Eye (tissue), 1 donor: Measurements from ENCODE around the gene PPIP5K2.
"Not testable (repeated sequence)": the region's sequence is repeated elsewhere in the genome, so short reads cannot be mapped to it uniquely, and the experiment has no call there.

ENCODE experiments used
- DNase-seq: peaks from one replicate; pipeline ENCODE4 v3.0.0-alpha.2; 2015

PPIP5K2 gene

GRCh38 chr5:103209065-103209464 is 89.0 kb downstream of the PPIP5K2 start:
- peak; percentile 10 for DNase-seq

DNA sequence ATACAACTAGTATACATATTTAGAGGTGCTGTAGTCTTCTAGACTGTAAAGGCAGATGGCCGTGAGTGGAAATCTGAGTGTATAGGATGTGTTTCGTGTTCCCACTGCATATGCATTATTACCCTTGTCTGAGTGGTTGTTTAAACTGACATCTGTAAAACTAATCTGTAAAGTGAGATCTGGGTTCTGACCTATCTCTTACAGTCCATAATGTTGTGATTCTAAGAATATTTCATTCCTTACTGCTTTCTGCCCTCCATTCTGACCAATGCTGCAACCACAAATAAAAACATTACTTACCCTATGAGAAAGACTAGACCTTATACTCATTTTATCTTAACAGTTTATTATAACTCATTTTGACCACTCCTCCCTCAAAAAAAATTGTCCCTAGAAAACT is 90.9 kb downstream of the PPIP5K2 start:
- DNase-seq, result no peak

DNA sequence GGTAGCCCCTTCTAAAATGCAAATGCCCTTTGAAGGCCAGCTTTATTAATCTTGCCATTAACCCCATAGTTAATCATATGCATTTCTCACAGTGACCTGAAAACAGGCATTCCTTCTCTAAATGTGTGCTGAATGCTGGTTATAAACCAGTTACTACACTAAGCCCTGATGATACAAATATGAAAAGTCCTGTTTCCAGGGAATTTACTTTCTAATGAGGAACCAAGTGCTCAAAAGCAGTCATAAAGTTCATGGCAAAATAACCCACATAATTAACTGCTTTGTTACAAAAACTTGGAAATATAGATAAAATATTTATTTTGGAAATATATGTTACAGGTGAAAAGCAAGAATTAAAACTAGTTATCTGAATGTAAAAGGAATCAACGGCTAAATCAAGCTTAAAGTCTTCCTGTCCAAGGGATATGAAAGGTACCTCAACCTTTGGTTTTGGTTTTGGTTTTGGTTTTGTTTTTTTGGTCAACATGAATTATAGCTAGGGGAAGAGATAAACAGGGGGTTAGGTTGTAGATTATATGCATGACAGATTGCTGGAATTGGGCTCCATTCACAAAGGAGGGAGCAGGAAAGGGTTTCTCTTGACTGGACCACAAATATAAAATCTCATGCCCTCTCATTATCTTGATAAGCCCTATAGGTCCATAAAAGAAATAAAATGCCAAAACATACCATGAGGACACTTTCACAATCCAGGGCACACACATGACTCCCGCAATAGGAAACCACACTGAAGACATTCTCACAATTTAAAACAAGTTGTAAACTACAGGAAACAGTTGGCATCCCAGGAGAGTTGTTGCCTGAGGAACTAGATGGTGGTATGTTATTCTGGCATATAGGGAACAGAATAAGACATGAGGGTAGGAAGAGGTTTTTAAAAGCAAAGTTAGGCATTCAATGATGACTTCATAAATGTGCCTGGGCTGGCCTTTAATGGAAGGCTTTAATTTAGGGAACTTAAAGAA is 91.8 kb downstream of the PPIP5K2 start:
- DNase-seq, result no peak

DNA sequence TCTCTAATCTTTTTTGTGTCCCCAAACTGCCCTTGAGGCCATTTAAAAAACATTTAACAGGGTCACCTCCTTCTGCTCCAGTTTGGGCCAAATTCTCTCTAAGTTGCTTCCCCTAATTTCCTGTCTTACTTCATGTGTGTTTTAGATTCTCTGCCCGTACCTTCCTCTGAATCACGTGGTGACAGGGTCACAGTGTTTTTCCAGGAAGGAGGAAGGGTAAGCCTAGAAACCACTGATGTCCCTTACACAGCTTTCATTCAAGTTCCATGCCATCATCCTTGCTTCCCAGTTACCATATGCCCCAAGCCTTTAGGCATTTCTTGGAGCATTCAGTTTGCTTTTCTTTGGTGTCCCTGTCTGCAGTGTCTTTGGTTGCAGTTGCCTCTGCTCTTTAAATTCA is 96.0 kb downstream of the PPIP5K2 start:
- no peak for DNase-seq

DNA sequence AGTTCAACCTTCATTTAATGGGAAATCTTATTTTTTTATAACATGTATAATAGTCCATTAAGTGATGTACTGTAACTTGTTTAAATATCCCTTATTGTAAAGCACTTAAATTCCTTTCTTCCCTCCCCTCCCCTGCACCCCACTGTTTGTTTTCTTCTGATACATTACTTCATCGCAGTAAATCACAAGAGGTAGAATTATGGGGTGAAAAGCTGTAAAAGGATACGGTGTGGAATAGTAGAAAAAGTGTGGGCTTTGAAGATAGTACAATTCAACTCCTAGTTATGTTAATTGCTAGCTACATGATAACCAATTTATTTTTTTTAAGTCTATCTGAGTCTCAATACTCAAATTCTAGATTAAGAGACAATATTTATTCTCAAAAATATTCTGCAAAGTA is 96.6 kb downstream of the PPIP5K2 start:
- DNase-seq, result no peak

GRCh38 chr5:103217101-103217500 is 97.0 kb downstream of the PPIP5K2 start:
- DNase-seq, result no peak

DNA sequence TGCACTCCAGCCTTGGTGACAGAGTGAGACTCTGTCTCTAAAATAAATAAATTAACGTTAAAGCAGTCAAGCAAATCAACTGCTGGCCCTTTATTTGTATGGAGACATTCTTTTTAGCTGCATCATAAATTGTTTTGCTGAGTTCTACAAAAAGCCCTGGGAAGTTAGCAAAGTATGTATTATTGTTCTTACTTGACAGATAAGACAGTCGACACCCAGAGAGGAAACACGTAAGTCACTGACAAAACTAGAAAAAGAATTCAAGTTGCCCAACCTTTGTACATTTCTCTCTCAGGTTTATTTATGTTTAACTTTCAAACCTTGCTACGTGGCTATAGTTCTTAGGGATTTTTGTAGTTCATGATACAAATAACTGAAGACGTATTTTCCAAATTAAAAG is 98.1 kb downstream of the PPIP5K2 start:
- DNase-seq, result no peak

DNA sequence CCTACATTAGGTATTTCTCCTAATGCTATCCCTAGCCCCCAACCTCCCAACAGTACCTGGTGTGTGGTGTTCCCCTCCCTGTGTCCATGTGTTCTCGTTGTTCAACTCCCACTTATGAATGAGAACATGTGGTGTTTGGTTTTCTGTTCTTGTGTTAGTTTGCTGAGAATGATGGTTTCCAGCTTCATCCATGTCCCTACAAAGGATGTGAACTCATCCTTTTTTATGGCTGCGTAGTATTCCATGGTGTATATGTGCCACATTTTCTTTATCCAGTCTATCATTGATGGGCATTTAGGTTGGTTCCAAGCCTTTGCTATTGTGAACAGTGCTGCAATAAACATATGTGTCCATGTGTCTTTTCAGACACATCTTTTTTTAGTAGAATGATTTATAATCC is 99.0 kb downstream of the PPIP5K2 start:
- not testable (repeated sequence) for DNase-seq

DNA sequence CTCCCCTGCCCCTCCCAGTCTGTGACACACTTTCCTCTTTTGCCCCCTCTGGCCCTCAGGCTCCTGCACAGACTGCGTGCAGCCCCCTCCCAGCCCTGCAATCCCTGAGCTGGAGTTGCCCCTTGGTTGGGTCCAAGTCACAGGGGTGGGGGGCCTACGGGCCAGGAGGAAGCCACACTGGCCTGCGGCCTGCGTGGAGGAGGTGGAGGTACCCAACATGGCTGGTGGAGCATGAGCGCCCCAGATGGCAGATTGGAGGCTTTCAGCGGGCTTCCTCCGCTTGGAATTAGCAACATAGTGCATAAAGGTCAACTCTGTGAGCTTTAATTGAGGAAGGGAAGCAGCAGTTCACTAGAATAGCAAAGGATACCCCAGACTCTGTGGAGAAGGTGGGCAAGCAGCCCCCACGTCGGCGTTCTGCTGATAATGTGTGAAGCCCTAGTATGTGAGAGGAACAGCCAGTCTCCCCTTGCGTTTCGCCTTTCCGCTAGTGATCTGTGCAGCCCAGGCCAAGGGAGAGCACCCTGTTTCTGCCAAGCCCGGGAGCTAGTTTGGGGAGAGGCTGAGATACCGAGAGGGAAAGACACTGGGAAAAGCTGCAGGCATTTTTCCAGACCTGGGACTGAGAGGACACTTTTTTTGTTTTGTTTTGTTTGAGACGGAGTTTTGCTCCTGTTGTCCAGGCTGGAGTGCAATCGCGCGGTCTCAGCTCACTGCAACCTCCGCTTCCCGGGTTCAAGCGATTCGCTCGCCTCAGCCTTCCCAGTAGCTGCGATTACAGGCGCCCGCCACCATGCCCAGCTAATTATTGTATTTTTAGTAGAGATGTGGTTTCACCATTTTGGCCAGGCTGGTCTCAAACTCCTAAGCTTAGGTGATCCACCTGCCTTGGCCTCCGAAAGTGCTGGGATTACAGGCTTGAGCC is 103.2 kb downstream of the PPIP5K2 start:
- no peak for DNase-seq

DNA sequence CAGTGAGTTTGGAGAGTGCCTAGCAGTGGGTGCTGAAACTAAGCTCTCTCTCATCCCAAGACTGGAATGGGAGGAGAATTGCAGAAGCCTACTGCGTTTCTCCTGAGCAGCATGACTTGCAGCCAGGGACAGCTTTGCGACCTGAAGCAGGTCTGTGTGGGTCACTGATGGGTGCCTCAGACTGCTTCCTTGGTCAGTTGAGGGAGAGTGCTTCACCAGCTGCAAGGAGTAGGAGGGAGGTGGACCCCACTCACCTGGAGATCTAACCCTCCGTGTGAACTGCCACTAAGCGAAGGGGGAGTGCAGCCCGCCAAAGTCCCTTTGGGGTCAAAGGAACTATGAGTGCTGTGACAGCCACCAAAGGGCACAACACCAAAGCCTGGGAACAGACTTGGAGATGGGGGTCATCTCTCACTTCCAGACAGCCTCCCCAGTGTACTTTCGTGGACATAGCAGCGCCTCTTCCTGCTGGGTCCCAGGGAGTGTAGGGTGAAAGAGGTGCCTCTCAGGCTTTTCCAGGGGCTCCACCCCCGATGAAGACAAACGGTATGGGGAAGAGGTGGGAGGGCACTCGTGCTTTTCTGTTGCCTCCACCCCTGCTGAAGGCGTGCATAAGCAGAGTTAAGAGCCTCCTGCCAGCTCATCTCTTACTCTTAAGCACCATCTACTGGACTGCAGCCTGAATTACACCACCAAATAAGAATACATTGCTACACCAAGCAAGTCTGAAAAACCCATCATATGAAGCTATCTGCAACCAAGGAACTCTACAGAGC is 104.2 kb downstream of the PPIP5K2 start:
- DNase-seq, result peak; percentile 77

GRCh38 chr5:103224894-103225246 is 104.8 kb downstream of the PPIP5K2 start:
- DNase-seq, result no peak

DNA sequence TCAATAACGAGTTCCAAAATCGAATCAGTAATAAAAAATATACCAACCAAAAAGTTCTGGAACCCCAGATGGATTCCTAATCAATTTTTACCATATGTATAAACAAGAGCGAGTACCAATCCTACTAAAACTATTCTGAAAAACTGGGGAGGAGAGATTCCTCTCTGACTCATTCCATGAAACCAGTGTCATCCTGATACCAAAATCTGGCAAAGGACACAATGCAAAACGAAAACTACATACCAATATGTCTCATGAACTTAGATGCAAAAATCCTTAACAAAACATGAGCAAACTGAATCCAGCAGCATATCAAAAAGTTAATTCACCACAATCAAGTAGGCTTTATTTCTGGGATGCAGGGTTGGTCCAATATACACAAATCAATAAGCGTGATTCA is 108.0 kb downstream of the PPIP5K2 start:
- DNase-seq, result no peak

DNA sequence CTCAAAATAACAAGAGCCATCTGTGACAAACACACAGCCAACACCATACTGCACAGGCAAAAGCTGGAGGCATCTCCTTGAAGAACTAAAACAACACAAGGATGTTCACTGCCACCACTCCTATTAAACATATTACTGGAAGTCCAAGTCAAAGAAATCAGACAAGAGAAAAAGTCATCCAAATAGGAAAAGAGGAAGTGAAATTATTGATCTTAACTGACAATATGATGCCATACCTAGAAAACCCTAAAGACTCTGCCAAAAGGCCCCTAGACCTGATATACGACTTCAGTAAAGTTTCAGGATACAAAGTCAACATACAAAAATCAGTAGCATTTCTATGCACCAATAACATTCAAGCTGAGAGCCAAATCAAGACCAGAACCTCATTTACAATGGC is 108.5 kb downstream of the PPIP5K2 start:
- DNase-seq, result no peak

DNA sequence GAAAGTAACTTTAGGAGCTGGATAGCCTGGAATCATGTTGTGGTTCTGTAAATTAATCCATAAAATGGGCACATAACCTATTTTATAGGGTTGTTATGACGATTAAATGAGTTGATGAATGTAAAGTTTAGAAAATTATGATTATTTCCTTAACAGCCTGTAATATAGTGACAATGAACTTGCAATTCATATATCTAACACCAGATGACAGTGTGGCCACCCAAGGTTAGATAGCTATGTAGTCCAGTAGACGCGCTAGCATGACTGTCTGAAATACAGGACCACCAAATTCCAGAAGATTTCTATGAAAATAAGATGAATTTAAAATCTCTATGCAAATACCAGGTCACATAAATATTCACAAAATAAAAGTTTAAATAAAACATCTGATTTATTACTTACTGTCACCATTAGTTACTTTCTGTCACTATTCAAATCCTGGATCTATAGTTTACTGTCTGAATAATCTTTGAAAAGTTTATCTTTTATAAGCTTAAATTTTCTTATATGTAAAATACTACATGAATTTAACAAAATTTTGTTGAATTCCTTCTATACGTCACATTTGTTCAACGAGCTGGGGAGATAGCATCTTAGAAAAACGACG is 112.4 kb downstream of the PPIP5K2 start:
- DNase-seq, result peak; percentile 27

GRCh38 chr5:103234239-103234975 is 114.3 kb downstream of the PPIP5K2 start:
- no peak for DNase-seq

- peak; percentile 33 for DNase-seq
Measured at GRCh38 chr5:103235891-103236290, 115.8 kb downstream of the PPIP5K2 start.

DNA sequence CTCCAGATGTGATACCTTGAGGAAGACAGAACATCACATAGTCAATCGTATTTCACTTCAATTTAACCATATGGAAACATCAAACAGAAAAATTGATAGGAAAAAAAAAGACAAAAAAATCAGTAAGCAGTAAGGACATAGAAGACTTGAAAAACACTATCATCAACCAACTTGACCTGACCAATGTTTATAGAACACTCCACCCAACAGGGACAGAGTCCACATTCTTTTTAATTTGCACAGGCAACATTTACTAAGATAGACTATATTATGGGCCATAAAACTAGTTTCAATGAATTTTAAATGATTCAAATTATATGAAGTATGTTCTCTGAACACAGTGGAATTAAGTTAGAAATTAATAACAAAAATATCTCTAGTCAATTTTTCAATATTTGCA is 117.7 kb downstream of the PPIP5K2 start:
- DNase-seq, result no peak

- DNase-seq, result no peak
Measured at GRCh38 chr5:103243665-103244064, 123.6 kb downstream of the PPIP5K2 start.

- no peak for DNase-seq
Measured at GRCh38 chr5:103244398-103244797, 124.3 kb downstream of the PPIP5K2 start.

DNA sequence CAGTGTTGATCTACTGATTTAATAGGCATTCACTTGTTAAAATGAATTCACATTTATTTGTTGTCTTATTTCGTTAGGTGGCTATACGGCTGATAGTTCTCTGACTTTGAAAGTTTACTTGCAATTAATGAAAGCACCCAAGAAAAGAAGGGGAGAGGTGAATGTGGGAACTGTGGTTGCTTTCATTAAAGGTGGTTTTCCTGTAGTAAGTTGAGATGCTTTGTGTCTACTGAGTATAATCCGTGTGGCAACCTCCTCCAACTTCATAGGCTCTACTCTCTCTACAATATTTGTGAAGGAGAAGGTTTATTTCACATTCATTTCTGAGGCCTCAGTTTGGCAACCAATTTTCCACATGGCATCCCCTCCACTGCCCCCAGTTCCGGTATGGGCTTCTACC is 125.7 kb downstream of the PPIP5K2 start:
- no peak for DNase-seq

GRCh38 chr5:103247118-103247517 is 127.0 kb downstream of the PPIP5K2 start:
- DNase-seq, result no peak

DNA sequence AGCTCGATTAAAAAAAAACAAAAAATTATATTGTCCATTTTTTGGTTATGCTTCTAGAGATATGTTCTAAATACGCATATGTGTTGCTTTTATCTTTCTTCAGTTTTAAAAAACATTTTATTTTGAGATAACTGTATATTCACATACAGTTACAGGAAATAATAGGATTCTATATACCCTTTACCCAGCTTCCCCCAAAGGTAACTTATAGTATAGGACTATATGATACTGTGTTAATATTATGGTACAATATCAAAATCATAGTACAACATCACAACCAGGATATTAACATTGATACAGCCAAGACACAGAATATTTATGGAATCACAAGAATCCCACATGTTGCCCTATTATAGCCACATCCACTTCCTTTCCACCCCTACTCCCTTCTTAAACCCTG is 129.0 kb downstream of the PPIP5K2 start:
- DNase-seq, result no peak
